SU-DHL-6 (cell line): ENCODE measurements around the gene BICC1.

ENCODE experiments used
- H2AFZ ChIP-seq: fragments of 200-600 bp; sonication (generic); 2 replicates; pipeline ENCODE4 v1.6.1; 2014; ENCODE audit warnings: low read depth, mild to moderate bottlenecking, moderate library complexity, mixed read lengths, antibody characterized with exemption, low read length; ENCODE audit not compliant: severe bottlenecking
- H3F3A ChIP-seq: fragments of 200-600 bp; shearing (Covaris generic); 2 replicates; pipeline ENCODE4 v1.6.0; 2016; ENCODE audit warnings: antibody characterized with exemption, mild to moderate bottlenecking; ENCODE audit not compliant: insufficient read depth
- H3K27ac ChIP-seq: fragments of 200-600 bp; sonication (generic); 2 replicates; pipeline ENCODE4 v1.5.1; 2016; ENCODE audit warnings: low read depth, mild to moderate bottlenecking, low read length, moderate library complexity, mixed read lengths
- H3K27me3 ChIP-seq: fragments of 200-600 bp; sonication (generic), shearing (Covaris generic); 2 replicates; pipeline ENCODE4 v1.6.0; 2014; ENCODE audit warnings: mild to moderate bottlenecking, low read length
- H3K36me3 ChIP-seq: fragments of 200-600 bp; sonication (generic); 2 replicates; pipeline ENCODE4 v1.6.1; 2014; ENCODE audit warnings: mild to moderate bottlenecking, low read length, mixed read lengths
- H3K4me2 ChIP-seq: fragments of 300-600, 200-600 bp; shearing (Covaris generic), sonication (generic); 2 replicates; pipeline ENCODE4 v1.6.0; 2014; ENCODE audit warnings: low read length, low read depth, mild to moderate bottlenecking; ENCODE audit not compliant: poor library complexity, severe bottlenecking
- H3K4me3 ChIP-seq: fragments of 200-600 bp; sonication (generic); 2 replicates; pipeline ENCODE4 v1.5.1; 2014; ENCODE audit warnings: antibody characterized with exemption, low read length, mild to moderate bottlenecking, mixed read lengths; ENCODE audit not compliant: insufficient read depth, poor library complexity, severe bottlenecking
- H3K79me2 ChIP-seq: fragments of 200-600 bp; sonication (generic); 2 replicates; pipeline ENCODE4 v1.6.1; 2014; ENCODE audit warnings: mild to moderate bottlenecking, low read length, moderate library complexity; ENCODE audit not compliant: insufficient read depth
- H3K9ac ChIP-seq: fragments of 200-600 bp; sonication (generic); 2 replicates; pipeline ENCODE4 v1.7.0; 2014; ENCODE audit warnings: mild to moderate bottlenecking, low read length
- H3K9me2 ChIP-seq: fragments of 200-600 bp; sonication (generic); replicated peaks from 2 replicates; pipeline ENCODE4 v1.6.1; 2014; ENCODE audit warnings: low read length; ENCODE audit not compliant: insufficient read depth
- H3K9me3 ChIP-seq: fragments of 200-600 bp; sonication (generic); 2 replicates; pipeline ENCODE4 v1.6.1; 2014; ENCODE audit warnings: low read length, mixed read lengths; ENCODE audit not compliant: insufficient read depth
- H4K20me1 ChIP-seq: fragments of 200-600 bp; sonication (generic); 2 replicates; pipeline ENCODE4 v1.6.1; 2014; ENCODE audit warnings: low read depth, mild to moderate bottlenecking, antibody characterized with exemption, low read length, moderate library complexity, mixed read lengths
- CTCF ChIP-seq: fragments of 200-600 bp; sonication (generic); IDR thresholded peaks from one replicate; pipeline ENCODE4 v1.5.1; 2017; ENCODE audit warnings: antibody characterized with exemption, mild to moderate bottlenecking, low read length, moderate library complexity; ENCODE audit not compliant: insufficient read depth, poor library complexity, severe bottlenecking
- EZH2phosphoT487 ChIP-seq: fragments of 200-600 bp; sonication (generic), shearing (Covaris generic); conservative IDR thresholded peaks from 2 replicates; pipeline ENCODE4 v1.6.1; 2018; ENCODE audit warnings: mild to moderate bottlenecking, antibody characterized with exemption, low read length, moderate library complexity, mixed read lengths

The BICC1 gene

GRCh38 chr10:58586282-58587245 is 73.9 kb downstream of the BICC1 start:
- no peak overlapping the region for H3K27ac ChIP-seq
- H3K9ac ChIP-seq, result no peak overlapping the region
- H3K9me3 ChIP-seq, result no peaks in the 10 kb centered on the region
- H4K20me1 ChIP-seq, result no peaks in the 10 kb centered on the region
- no peak overlapping the region for H3K4me3 ChIP-seq
- H2AFZ ChIP-seq, result no peak overlapping the region
- H3F3A ChIP-seq, result no peaks in the 10 kb centered on the region
- H3K36me3 ChIP-seq, result no peaks in the 10 kb centered on the region
- H3K79me2 ChIP-seq, result no peaks in the 10 kb centered on the region
- no peak for TF ChIP-seq CTCF
- TF ChIP-seq EZH2phosphoT487, result no peak
- no peaks in the 10 kb centered on the region for H3K9me2 ChIP-seq
- no peaks in the 10 kb centered on the region for H3K27me3 ChIP-seq
- no peak overlapping the region for H3K4me2 ChIP-seq

GRCh38 chr10:58587676-58588075 is 75.0 kb downstream of the BICC1 start:
- Histone ChIP-seq H3K4me2 (no peak overlapping the region), H3K27ac (no peak overlapping the region), H4K20me1 (no peaks in the 10 kb centered on the region), H3K9me2 (no peaks in the 10 kb centered on the region), H3K4me3 (no peak overlapping the region), H3K36me3 (no peaks in the 10 kb centered on the region), H3K9ac (no peak overlapping the region), H3F3A (no peaks in the 10 kb centered on the region), H3K27me3 (no peaks in the 10 kb centered on the region), H2AFZ (no peak overlapping the region), H3K9me3 (no peaks in the 10 kb centered on the region), H3K79me2 (no peaks in the 10 kb centered on the region)
- TF ChIP-seq EZH2phosphoT487, result no peak
- TF ChIP-seq CTCF, result no peak

GRCh38 chr10:58588673-58589265 is 76.1 kb downstream of the BICC1 start:
- H3K79me2 ChIP-seq, result no peaks in the 10 kb centered on the region
- H3K27ac ChIP-seq, result no peak overlapping the region
- no peak overlapping the region for H3K4me2 ChIP-seq
- no peaks in the 10 kb centered on the region for H3K36me3 ChIP-seq
- no peaks in the 10 kb centered on the region for H3F3A ChIP-seq
- no peaks in the 10 kb centered on the region for H3K9me2 ChIP-seq
- no peak overlapping the region for H3K9ac ChIP-seq
- no peak overlapping the region for H2AFZ ChIP-seq
- no peak for TF ChIP-seq CTCF
- H3K9me3 ChIP-seq, result no peaks in the 10 kb centered on the region
- no peaks in the 10 kb centered on the region for H4K20me1 ChIP-seq
- H3K4me3 ChIP-seq, result no peak overlapping the region
- H3K27me3 ChIP-seq, result no peaks in the 10 kb centered on the region
